NOMO-1 (cell line): ENCODE measurements around the gene FASN.

Source experiments
- DNase-seq, 2 experiments: peaks; one replicate each; lab custom pipeline; 2025; ENCODE audit not compliant: unreplicated experiment in 2 of 2; lab: John Stamatoyannopoulos, UW

Gene FASN

GRCh38 chr17:82030470-82031302 lies 67.3 kb downstream of the FASN start:
- DNase-seq, result peak; percentile 76 to 85

- no peak for DNase-seq
Observed at GRCh38 chr17:82029990-82030469, 68.0 kb downstream of the FASN start.

GRCh38 chr17:82029391-82029790 lies 68.6 kb downstream of the FASN start:
- no peak for DNase-seq

- no peak for DNase-seq
Observed at GRCh38 chr17:82028966-82029365, 69.1 kb downstream of the FASN start.
